NCI-H1694 (cell line): ENCODE data around the gene ERVK3-1.

Experiments
- DNase-seq: peaks from one replicate; lab custom pipeline; 2025; lab: John Stamatoyannopoulos, UW

Gene ERVK3-1

DNA sequence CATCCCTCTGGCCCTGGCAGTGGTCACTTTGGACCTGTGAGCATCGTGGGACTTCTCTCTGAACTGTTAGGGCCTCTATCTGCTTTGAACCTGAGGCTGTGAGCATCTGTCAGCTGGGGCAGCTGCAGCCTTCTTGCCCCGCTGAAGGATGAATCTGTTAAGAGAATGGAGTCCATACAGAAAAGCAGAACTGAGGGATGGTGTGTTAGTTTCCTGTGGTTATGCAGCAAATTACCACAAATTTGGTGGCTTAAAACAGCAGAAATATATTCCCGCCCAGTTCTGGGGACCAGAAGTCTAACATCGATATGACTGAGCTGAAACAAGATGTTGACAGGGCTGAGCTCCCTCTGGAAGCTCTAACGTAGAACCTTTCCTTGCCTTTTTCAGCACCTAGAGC, 59.0 kb downstream of the ERVK3-1 start:
- no peak for DNase-seq
